HTERT RPE-1 (cell line): Measurements from ENCODE around the gene CHID1.

Experiments
- in situ Hi-C: fragments of 300-500 bp; cut with MboI; formaldehyde crosslinking; loops from 4 replicates; pipeline ENCODE4 v1.14.3; 2020; ENCODE audit warnings: low sequenced_read_pairs

Gene CHID1

GRCh38 chr11:839280-839623 lies 71.4 kb downstream of the CHID1 start:
- in situ Hi-C loops = no loop called here

GRCh38 chr11:838441-839279 lies 72.0 kb downstream of the CHID1 start:
- in situ Hi-C loops = no loop called here

- in situ Hi-C loops = no loop called here
These were observed 72.7 kb downstream of the CHID1 start for GRCh38 chr11:837990-838307.

- in situ Hi-C loops = no loop called here
These were observed 73.2 kb downstream of the CHID1 start for GRCh38 chr11:837189-837989.

- in situ Hi-C loops = no loop called here
These were observed 73.9 kb downstream of the CHID1 start for GRCh38 chr11:836700-837099.

- in situ Hi-C loops = no loop called here
These were observed 74.3 kb downstream of the CHID1 start for GRCh38 chr11:836274-836673.

GRCh38 chr11:834371-835316 lies 76.0 kb downstream of the CHID1 start:
- in situ Hi-C loops = no loop called here

- in situ Hi-C loops = no loop called here
These were observed 76.7 kb downstream of the CHID1 start for GRCh38 chr11:833849-834311.

- in situ Hi-C loops = no loop called here
These were observed 77.4 kb downstream of the CHID1 start for GRCh38 chr11:833114-833791.

- in situ Hi-C loops = no loop called here
These were observed 78.0 kb downstream of the CHID1 start, which contains the start of gene CD151 for GRCh38 chr11:832529-833113. Gene CD151, plus strand, starts transcription at chr11:832952. Its CDS starts 3,118 bp downstream, at chr11:836070.

GRCh38 chr11:831961-832528 lies 78.6 kb downstream of the CHID1 start:
- in situ Hi-C loops = no loop called here

GRCh38 chr11:831118-831864 lies 79.3 kb downstream of the CHID1 start:
- in situ Hi-C loops = no loop called here

GRCh38 chr11:830295-831117 lies 80.1 kb downstream of the CHID1 start:
- in situ Hi-C loops = no loop called here

GRCh38 chr11:829847-830294 lies 80.7 kb downstream of the CHID1 start:
- in situ Hi-C loops = no loop called here

- in situ Hi-C loops = no loop called here
These were observed 81.3 kb downstream of the CHID1 start for GRCh38 chr11:829176-829846.

- in situ Hi-C loops = no loop called here
These were observed 82.0 kb downstream of the CHID1 start for GRCh38 chr11:828506-829175.

GRCh38 chr11:827897-828192 lies 82.8 kb downstream of the CHID1 start, which contains the start of gene CRACR2B:
Gene CRACR2B, plus strand, starts transcription at chr11:827919. Its CDS starts 689 bp downstream, at chr11:828608.
- in situ Hi-C loops = no loop called here
